ENCODE measurements around the gene SOX3. TPM values are rescaled to one million over a fixed set of nuclear protein-coding genes. Genes with fewer than 3 reads are reported as not detected.

SOX3 gene
- total RNA-seq, 2 donors from 2014 or later, result 10.5 TPM; not detected in 1

DNA sequence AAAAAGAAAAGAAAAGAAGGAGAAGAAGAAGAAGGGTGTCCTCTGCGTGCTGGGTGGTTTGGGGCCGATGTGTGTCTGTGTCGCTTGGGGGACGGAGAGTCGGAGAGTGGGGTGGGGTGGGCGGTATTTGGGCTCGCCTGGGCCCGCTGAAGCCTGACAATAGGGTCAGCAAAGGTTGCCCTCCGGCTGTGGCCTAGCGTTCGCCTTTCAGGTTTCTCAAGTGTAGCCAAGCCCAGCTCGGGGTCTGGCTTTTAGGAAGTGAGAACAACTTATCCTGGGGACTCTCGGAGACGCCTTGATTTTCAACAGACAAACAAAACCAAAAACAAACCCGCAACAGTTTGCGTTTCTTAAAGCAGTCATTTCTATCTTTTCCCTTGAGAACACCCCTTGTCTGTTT, 4.1 kb upstream of the SOX3 start:
- DNase-seq (ENCODE audit: low spot score), result no peak
- no peaks in the 10 kb centered on the region for H3K36me3 ChIP-seq
- H3K27ac ChIP-seq, result no peak overlapping the region
- H3K27me3 ChIP-seq (replicated peaks; ENCODE audit: insufficient read depth), result peaks cover 2% of the 10 kb centered on the region
- WGBS, result 11% methylated on average over 9 of the region's 16 CpGs
- H3K9me3 ChIP-seq, result no peaks in the 10 kb centered on the region
- intact Hi-C loops (cut with DNase I), result no loop called here
- no peaks in the 10 kb centered on the region for H3K4me1 ChIP-seq (replicated peaks)
- no peak overlapping the region for H3K4me3 ChIP-seq
- TF ChIP-seq POLR2AphosphoS5 (IDR thresholded peaks at IDR 0.05) (no peak), POLR2A (IDR thresholded peaks at IDR 0.05) (no peak)
- TF ChIP-seq, protein P1, sequence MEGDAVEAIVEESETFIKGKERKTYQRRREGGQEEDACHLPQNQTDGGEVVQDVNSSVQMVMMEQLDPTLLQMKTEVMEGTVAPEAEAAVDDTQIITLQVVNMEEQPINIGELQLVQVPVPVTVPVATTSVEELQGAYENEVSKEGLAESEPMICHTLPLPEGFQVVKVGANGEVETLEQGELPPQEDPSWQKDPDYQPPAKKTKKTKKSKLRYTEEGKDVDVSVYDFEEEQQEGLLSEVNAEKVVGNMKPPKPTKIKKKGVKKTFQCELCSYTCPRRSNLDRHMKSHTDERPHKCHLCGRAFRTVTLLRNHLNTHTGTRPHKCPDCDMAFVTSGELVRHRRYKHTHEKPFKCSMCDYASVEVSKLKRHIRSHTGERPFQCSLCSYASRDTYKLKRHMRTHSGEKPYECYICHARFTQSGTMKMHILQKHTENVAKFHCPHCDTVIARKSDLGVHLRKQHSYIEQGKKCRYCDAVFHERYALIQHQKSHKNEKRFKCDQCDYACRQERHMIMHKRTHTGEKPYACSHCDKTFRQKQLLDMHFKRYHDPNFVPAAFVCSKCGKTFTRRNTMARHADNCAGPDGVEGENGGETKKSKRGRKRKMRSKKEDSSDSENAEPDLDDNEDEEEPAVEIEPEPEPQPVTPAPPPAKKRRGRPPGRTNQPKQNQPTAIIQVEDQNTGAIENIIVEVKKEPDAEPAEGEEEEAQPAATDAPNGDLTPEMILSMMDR (IDR thresholded peaks at IDR 0.05), result no peak

DNA sequence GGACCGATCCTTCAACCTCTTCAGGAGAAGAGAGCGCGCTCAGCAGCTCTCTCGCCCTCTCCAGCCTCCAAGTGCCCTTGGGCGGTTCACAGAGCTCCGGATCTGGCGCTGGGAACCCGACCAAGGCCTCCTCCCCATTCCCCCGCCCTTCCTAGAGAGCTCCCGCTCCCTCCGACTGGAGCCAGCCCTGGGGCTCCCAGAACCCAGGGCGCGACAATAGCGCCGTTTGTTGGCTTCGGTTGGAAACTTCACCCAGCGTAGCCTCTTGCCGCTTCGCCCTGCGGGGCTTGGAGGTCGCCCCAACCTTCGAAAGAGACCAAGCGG, 3.1 kb upstream of the SOX3 start:
- TF ChIP-seq POLR2AphosphoS5 (IDR thresholded peaks at IDR 0.05), result no peak
- TF ChIP-seq POLR2A (IDR thresholded peaks at IDR 0.05), result no peak
- TF ChIP-seq, protein P1 (IDR thresholded peaks at IDR 0.05), result no peak
- H3K27ac ChIP-seq, result no peak overlapping the region
- no peaks in the 10 kb centered on the region for H3K9me3 ChIP-seq
- no peaks in the 10 kb centered on the region for H3K36me3 ChIP-seq
- intact Hi-C loops (cut with DNase I), result no loop called here
- no peak for DNase-seq (ENCODE audit: low spot score)
- no peaks in the 10 kb centered on the region for H3K4me1 ChIP-seq (replicated peaks)
- peaks cover 2% of the 10 kb centered on the region for H3K27me3 ChIP-seq (replicated peaks; ENCODE audit: insufficient read depth)
- under 1% methylated on average over 17 of the region's 23 CpGs for WGBS
- no peak overlapping the region for H3K4me3 ChIP-seq

DNA sequence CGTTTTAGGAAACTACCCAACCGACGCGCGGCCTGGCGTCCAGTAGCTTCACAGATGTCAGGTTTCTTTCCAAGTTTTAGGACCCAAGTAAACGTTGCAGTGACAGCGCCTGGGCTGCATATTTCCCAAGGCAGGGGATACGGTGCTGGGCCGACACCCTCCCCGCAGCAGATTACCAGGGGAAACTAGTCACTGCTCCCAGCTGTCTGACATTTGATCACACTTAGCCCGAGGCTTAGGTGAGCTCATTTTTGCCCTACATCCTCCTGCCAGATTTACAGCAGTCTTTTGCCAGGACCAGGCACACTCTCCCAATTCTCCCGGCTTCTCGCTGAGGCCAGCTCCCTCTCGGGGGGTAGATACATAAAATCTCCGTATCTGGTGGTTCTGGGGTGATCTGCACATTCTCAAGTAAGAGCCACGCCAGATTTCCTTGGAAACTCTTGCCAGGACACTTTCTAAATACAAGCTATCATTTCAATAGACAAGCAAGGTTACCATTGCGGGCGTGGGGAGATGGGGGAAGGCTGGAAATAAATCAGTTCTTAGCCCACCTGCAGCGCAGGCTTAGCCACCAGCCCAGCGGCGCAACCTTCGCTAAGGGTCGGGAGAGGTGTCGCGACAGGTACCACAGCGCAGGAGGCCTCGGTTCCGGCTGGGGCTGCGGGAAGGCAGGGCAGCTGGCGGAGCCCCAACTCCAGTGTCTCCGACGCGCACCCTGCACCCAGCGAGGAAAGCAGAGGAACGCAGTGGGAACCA, 2.5 kb upstream of the SOX3 start:
- intact Hi-C loops (cut with DNase I), result no loop called here
- H3K4me3 ChIP-seq, result no peak overlapping the region
- H3K27ac ChIP-seq, result no peak overlapping the region
- no peaks in the 10 kb centered on the region for H3K4me1 ChIP-seq (replicated peaks)
- H3K36me3 ChIP-seq, result no peaks in the 10 kb centered on the region
- 3% methylated on average over 23 of the region's 36 CpGs for WGBS
- DNase-seq (ENCODE audit: low spot score), result no peak
- H3K27me3 ChIP-seq (replicated peaks; ENCODE audit: insufficient read depth), result peaks cover 2% of the 10 kb centered on the region
- no peaks in the 10 kb centered on the region for H3K9me3 ChIP-seq
- TF ChIP-seq, protein P1 (IDR thresholded peaks at IDR 0.05), result no peak
- TF ChIP-seq POLR2A (IDR thresholded peaks at IDR 0.05) (no peak), POLR2AphosphoS5 (IDR thresholded peaks at IDR 0.05) (no peak)

DNA sequence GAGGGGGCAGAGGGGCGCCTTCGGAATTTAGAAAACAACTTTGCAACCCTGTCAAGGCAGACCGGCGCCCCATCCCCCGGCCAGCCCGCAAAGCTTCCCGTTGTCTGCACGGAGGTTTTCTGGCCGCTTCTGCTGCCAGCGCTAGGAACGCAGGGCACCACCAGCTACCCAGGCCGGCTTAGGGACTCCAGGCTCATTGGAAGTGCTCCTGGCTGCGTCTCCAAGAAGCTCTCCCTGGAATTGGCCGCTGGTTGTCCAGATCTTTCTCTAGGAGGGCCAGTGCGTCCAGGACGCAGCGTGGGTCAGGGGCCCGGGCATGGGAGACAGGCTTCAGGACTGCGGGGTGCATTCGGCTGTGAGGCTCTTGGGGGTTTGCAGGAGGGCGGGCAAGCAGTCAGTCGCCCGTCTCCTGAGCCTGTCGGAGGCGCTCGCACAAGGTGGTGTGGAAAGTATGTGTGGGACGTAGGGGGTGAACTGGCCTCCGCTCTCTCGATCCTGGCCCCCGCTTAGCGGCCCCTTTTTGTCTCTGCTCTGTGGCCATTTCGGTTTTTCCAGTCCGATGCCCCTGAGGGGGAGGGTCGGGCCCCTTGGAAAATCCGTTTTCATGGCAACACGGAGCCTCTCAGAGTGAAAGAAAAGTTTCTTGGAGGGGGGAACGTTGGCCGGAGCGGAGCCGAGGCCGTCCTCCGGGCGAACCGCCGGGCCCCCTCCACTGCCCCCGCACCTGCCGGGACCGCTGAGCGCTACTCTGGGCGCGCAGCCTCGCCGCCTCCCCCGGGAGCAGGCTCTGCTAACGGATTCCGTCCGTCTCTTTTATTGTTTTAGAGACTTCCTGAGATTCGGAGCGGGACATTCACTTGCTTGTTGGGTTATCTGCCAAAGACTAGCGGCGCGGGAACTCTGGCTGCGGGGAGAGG, 810 bp upstream of the SOX3 start:
- WGBS, result 1% methylated on average over 29 of the region's 63 CpGs
- no peaks in the 10 kb centered on the region for H3K9me3 ChIP-seq
- TF ChIP-seq, protein P1 (IDR thresholded peaks at IDR 0.05), result no peak
- TF ChIP-seq POLR2A (IDR thresholded peaks at IDR 0.05), result no peak
- TF ChIP-seq POLR2AphosphoS5 (IDR thresholded peaks at IDR 0.05), result no peak
- intact Hi-C loops (cut with DNase I), result no loop called here
- no peak overlapping the region for H3K4me3 ChIP-seq
- no peaks in the 10 kb centered on the region for H3K36me3 ChIP-seq
- H3K27me3 ChIP-seq (replicated peaks; ENCODE audit: insufficient read depth), result peaks cover 2% of the 10 kb centered on the region
- no peak for DNase-seq (ENCODE audit: low spot score)
- no peaks in the 10 kb centered on the region for H3K4me1 ChIP-seq (replicated peaks)
- no peak overlapping the region for H3K27ac ChIP-seq

Measured in prostate gland (tissue), 2 donors.